ENCODE results near the gene SLC9B2.
"Not testable (repeated sequence)": the region's sequence is repeated elsewhere in the genome, so short reads cannot be mapped to it uniquely, and the experiment has no call there.

Gene SLC9B2

DNA sequence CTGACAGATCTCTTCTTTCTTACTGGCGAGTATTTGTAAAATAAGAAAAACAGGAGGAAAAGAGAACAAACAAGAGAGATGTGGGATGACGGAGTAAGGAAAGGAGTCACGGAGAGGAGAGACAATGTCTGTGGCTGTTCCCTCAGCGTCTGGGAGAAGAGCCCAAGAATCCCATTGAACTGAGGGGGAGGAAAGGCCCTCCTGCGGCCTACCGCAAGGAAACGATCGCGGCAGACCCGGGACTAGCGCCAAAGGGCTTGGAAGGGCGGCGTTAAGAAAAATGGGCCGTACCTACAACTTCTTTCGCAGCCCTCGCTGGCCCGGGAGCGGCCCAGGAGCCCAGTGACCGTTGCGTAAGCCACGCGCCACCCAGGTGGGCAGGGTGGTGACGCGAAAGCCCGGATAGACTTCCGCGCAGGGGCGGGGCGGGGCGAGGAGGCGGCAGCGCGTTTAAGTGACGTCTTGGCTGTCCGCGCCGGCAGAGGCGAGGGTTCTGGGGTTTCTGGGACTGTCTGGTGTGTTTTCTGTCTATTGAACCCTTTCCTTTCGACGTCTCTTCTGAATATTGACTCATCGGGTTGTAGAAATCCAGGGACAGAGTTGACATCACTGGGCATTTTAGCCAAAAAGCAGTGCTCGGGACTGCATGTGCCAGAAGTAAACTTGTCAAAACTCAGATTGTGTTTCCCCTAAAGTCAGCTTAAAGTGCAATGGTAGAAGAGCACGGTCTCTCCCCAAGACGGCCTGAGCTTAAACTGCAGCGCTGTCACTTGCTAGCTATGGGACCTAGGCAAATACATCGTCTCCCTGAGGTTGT is 57.0 kb downstream of the SLC9B2 start, which contains the start of gene SLC9B1:
TSS of gene SLC9B1 (minus strand) at position 398 of the 817 bp plus-strand sequence. CDS start 27,994 bp downstream, outside the sequence.
- H3K9me3 ChIP-seq (ENCODE audit: control insufficient read depth, insufficient read depth, low read length) = no peaks in the 10 kb centered on the region
- no peaks in the 10 kb centered on the region for H3K36me3 ChIP-seq (ENCODE audit: control insufficient read depth, insufficient read depth, low read length)
- H3K4me3 ChIP-seq (ENCODE audit: low read length) = peak within 1 kb of the TSS; percentile 37; the same call in 1 of the 2 replicates
- H3K27ac ChIP-seq (ENCODE audit: low read length) = no peak within 1 kb of the TSS
- H3K27me3 ChIP-seq (ENCODE audit: control insufficient read depth, insufficient read depth, low read length) = no peaks in the 10 kb centered on the region
- no CpG with 5 or more reads among the region's 46 CpGs for WGBS (ENCODE audit: insufficient coverage, insufficient read length)
- peak; percentile 82 for DNase-seq (ENCODE audit: low read depth, low spot score)
- H3K4me1 ChIP-seq (ENCODE audit: control insufficient read depth, insufficient read depth, low read length) = peaks cover 3% of the 10 kb centered on the region; the same call in 1 of the 2 replicates

DNA sequence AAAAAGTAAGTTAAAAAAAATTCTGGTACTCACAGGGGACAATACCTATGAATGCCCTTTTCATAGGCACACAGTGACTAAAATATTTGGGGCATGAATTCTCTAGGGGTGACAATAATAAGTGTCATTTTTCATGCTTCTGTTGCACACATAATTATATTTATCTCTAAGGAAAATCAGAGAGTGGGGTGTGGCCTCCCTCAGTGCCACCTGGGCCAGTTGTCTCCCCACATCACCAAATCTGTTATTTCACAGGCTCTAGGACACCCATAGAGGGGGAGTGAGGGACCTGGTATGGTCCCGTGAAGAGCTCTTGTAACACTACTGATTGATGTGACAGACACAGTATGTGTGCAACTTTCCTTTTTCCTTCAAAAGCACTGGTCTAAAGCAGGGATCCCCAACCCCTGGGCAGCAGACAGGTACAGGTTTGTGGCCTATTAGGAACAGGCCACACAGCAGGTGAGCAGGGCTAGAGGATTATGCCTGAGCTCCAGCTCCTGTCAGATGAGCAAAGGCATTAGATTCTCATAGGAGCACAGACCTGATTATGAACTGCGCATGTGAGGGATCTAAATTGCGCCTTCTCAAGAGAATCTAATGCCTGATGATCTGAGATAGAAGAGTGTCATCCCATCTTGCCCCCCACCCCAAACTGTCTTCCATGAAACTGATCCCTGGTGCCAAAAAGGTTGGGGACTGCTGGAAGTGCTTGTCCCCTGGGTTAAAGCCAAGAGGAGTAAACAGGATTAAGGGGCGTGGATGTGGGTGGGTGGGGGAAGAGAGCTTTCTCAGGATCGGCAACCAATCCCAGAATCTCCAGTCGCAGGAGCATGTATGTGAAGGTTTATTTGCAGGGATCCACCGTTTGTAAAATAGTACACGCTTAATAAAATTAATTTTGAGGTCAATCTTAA is 57.9 kb downstream of the SLC9B2 start:
- Histone ChIP-seq H3K36me3 (ENCODE audit: control insufficient read depth, insufficient read depth, low read length) (no peaks in the 10 kb centered on the region), H3K9me3 (ENCODE audit: control insufficient read depth, insufficient read depth, low read length) (no peaks in the 10 kb centered on the region), H3K4me1 (ENCODE audit: control insufficient read depth, insufficient read depth, low read length) (peaks cover 3% of the 10 kb centered on the region; the same call in 1 of the 2 replicates), H3K27me3 (ENCODE audit: control insufficient read depth, insufficient read depth, low read length) (no peaks in the 10 kb centered on the region), H3K27ac (ENCODE audit: low read length) (no peak overlapping the region), H3K4me3 (ENCODE audit: low read length) (peak overlapping the region; percentile 37; the same call in 1 of the 2 replicates)
- no CpG with 5 or more reads among the region's 8 CpGs for WGBS (ENCODE audit: insufficient coverage, insufficient read length)
- no peak for DNase-seq (ENCODE audit: low read depth, low spot score)

DNA sequence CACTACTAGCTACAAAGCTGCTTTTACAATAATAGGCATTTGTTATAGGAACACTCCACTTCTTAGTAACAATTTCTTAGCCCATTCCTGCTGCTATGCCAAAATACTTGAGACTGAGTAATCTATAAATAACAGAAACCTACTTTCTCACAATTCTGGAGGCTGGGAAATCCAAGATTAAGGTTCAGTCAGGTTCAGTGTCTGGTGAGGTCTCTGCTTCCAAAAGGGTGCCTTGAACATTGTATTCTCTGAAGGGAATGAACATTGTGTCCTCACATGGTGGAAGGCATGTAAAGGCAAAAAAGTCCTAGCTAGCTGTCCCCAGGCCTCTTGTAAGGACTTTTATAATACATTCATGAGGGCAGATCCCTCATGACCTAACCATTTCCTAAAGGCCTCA is 64.0 kb downstream of the SLC9B2 start:
- DNase-seq (ENCODE audit: low read depth, low spot score) = no peak
- Histone ChIP-seq H3K36me3 (ENCODE audit: control insufficient read depth, insufficient read depth, low read length) (no peaks in the 10 kb centered on the region), H3K9me3 (ENCODE audit: control insufficient read depth, insufficient read depth, low read length) (no peaks in the 10 kb centered on the region), H3K27me3 (ENCODE audit: control insufficient read depth, insufficient read depth, low read length) (no peaks in the 10 kb centered on the region), H3K27ac (ENCODE audit: low read length) (no peak overlapping the region), H3K4me3 (ENCODE audit: low read length) (no peak overlapping the region), H3K4me1 (ENCODE audit: control insufficient read depth, insufficient read depth, low read length) (no peaks in the 10 kb centered on the region)

DNA sequence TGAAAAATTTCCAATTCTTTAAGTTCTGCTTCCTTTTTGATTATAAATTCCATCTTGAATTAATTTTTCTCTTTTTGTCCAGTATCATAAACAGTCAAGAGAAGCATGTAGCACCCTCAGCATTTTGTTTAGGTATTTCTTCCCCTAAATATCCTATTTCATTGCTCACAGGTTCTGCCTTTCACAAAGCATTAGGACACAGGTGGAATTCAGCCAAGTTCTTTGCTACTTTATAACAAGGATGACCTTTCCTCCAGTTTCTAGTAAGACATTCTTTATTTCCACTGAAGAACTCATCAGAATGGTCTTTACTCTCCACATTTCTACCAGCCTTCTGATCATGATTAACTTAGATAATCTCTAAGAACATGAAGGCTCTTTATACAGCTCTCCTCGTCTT is 64.5 kb downstream of the SLC9B2 start:
- no peak for DNase-seq (ENCODE audit: low read depth, low spot score)
- Histone ChIP-seq H3K4me3 (ENCODE audit: low read length) (no peak overlapping the region), H3K27me3 (ENCODE audit: control insufficient read depth, insufficient read depth, low read length) (no peaks in the 10 kb centered on the region), H3K4me1 (ENCODE audit: control insufficient read depth, insufficient read depth, low read length) (no peaks in the 10 kb centered on the region), H3K9me3 (ENCODE audit: control insufficient read depth, insufficient read depth, low read length) (no peaks in the 10 kb centered on the region), H3K27ac (ENCODE audit: low read length) (no peak overlapping the region), H3K36me3 (ENCODE audit: control insufficient read depth, insufficient read depth, low read length) (no peaks in the 10 kb centered on the region)
- WGBS (ENCODE audit: insufficient coverage, insufficient read length) = no CpG with 5 or more reads among the region's 1 CpG

DNA sequence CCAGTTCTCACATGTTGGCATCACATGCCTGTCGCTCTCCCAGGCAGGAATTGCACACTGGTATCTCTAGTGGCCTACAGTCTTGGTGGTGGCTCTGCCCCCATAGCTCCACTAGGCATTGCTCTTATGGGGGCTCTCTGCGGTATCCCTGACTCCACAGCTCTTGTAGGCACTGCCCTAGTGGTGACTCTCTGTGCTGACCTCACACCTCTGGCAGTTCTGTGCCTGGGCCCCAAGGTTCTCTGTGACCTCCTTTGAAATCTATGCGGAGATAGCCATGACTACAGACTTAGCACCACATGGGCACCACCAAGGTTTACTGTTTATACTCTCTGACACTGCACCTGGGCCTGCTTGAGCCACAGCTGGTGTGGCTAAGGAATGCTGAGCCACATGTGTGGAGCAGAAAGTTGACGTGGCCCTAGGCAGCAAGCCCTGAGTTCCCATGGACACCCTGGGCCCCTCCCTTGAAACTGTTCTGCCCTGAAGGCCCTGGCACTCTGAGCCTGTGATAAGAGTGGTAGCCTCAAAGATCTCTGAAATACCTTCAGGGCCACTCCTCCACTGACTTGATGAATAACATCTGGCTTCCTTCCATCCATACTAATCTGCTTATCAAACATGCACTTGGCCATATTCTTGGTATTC is 65.1 kb downstream of the SLC9B2 start:
- Histone ChIP-seq H3K27ac (ENCODE audit: low read length) (no peak overlapping the region), H3K4me3 (ENCODE audit: low read length) (no peak overlapping the region), H3K36me3 (ENCODE audit: control insufficient read depth, insufficient read depth, low read length) (no peaks in the 10 kb centered on the region), H3K4me1 (ENCODE audit: control insufficient read depth, insufficient read depth, low read length) (no peaks in the 10 kb centered on the region), H3K9me3 (ENCODE audit: control insufficient read depth, insufficient read depth, low read length) (no peaks in the 10 kb centered on the region), H3K27me3 (ENCODE audit: control insufficient read depth, insufficient read depth, low read length) (no peaks in the 10 kb centered on the region)
- no CpG with 5 or more reads among the region's 4 CpGs for WGBS (ENCODE audit: insufficient coverage, insufficient read length)
- DNase-seq (ENCODE audit: low read depth, low spot score) = no peak

DNA sequence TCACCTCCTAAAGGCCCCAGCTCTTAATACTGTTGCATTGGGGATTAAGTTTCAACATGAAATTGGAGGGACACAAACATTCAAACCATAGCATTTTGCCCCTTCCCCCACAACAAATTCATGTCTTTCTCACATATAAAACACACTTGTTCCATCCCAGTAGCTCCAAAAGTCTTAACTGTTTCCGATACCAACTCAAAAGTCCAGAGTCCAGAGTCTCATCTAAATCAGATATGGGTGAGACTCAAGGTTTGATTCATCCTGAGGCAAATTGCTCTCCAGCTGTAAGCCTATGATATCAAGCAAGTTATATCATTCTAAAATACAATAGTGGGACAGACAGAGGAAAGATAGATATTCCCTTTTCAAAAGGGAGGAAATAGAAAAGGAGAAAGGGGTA is 65.8 kb downstream of the SLC9B2 start:
- H3K36me3 ChIP-seq (ENCODE audit: control insufficient read depth, insufficient read depth, low read length) = no peaks in the 10 kb centered on the region
- DNase-seq (ENCODE audit: low read depth, low spot score) = no peak
- no CpG with 5 or more reads among the region's 1 CpG for WGBS (ENCODE audit: insufficient coverage, insufficient read length)
- no peaks in the 10 kb centered on the region for H3K27me3 ChIP-seq (ENCODE audit: control insufficient read depth, insufficient read depth, low read length)
- H3K4me1 ChIP-seq (ENCODE audit: control insufficient read depth, insufficient read depth, low read length) = no peaks in the 10 kb centered on the region
- no peaks in the 10 kb centered on the region for H3K9me3 ChIP-seq (ENCODE audit: control insufficient read depth, insufficient read depth, low read length)
- no peak overlapping the region for H3K27ac ChIP-seq (ENCODE audit: low read length)
- no peak overlapping the region for H3K4me3 ChIP-seq (ENCODE audit: low read length)

DNA sequence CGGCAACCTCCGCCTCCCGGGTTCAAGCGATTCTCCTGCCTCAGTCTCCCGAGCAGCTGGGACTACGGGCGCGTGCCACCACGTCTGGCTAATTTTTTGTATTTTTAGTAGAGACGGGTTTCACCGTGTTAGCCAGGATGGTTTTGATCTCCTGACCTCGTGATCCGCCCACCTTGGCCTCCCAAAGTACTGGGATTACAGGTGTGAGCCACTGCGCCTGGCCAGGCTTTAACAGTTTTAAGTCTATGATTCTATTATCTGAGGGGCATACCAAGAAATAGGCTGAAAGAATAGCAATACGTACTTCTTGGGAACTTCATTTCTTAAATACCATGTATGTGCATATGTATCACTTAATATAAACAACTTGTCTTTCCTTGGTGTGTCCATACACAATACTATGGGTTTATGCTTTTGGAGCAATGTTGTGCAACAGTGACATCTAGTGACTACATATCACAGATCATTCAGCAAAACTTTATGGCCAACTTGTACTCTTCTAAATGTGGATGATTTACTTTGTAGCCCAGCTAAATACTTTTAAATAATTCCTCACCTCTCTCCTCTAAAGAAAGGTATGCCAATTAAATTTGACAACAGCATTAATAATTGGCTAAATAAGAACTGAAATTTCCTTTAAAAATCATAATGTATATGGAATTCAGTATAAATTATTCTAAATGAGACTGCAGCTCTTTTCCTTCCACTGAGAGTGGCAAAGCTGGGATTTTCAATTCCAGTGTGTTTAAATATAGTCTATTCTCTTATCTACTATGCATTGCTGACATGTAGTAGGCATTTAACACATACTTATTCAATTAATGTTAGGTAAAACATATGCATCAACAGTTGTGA is 67.5 kb downstream of the SLC9B2 start:
- H3K4me1 ChIP-seq (ENCODE audit: control insufficient read depth, insufficient read depth, low read length) = no peaks in the 10 kb centered on the region
- no peak overlapping the region for H3K27ac ChIP-seq (ENCODE audit: low read length)
- no peaks in the 10 kb centered on the region for H3K36me3 ChIP-seq (ENCODE audit: control insufficient read depth, insufficient read depth, low read length)
- H3K9me3 ChIP-seq (ENCODE audit: control insufficient read depth, insufficient read depth, low read length) = no peaks in the 10 kb centered on the region
- no CpG with 5 or more reads among the region's 15 CpGs for WGBS (ENCODE audit: insufficient coverage, insufficient read length)
- DNase-seq (ENCODE audit: low read depth, low spot score) = peak; percentile 45
- no peak overlapping the region for H3K4me3 ChIP-seq (ENCODE audit: low read length)
- no peaks in the 10 kb centered on the region for H3K27me3 ChIP-seq (ENCODE audit: control insufficient read depth, insufficient read depth, low read length)

DNA sequence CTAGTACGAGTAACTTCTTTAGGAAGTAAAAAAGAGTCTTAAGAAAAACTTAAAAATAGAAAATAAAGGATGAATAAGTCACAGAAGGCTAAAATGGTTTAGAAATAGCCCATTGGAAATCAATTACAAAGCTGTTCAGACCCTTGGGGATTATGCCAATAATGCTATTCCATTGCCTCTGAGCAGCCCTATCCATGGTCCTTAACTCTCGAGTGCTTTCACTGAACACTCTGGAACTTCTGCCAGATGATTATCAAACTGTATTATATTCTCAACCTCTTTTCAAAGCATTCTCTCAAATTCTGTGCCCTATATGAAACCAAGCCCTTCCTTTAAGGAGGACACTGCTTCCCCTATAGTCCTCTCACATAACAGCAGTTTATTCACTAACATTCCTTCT is 74.0 kb downstream of the SLC9B2 start:
- WGBS (ENCODE audit: insufficient coverage, insufficient read length) = no CpG with 5 or more reads among the region's 2 CpGs
- no peaks in the 10 kb centered on the region for H3K27me3 ChIP-seq (ENCODE audit: control insufficient read depth, insufficient read depth, low read length)
- H3K4me3 ChIP-seq (ENCODE audit: low read length) = no peak overlapping the region
- no peak for DNase-seq (ENCODE audit: low read depth, low spot score)
- no peaks in the 10 kb centered on the region for H3K9me3 ChIP-seq (ENCODE audit: control insufficient read depth, insufficient read depth, low read length)
- H3K36me3 ChIP-seq (ENCODE audit: control insufficient read depth, insufficient read depth, low read length) = no peaks in the 10 kb centered on the region
- no peaks in the 10 kb centered on the region for H3K4me1 ChIP-seq (ENCODE audit: control insufficient read depth, insufficient read depth, low read length)
- H3K27ac ChIP-seq (ENCODE audit: low read length) = no peak overlapping the region

DNA sequence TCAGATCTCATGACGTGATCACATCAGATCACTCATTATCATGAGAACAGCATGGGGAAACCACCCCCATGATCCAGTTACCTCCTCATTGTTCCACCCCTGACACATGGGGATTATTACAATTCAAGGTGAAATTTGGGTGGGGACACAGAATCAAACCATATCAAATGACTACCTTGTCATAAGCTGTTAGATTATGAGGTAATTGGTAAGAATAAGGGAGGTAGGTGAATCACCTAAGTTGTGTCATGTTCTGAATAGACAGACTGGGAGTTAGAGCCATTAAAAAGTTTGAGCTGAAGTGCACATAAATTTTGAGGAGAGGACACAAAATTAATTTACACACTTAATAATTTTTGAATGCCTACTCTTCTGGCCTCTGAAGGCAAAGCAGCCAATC is 81.8 kb downstream of the SLC9B2 start:
- H3K9me3 ChIP-seq (ENCODE audit: control insufficient read depth, insufficient read depth, low read length) = no peaks in the 10 kb centered on the region
- WGBS (ENCODE audit: insufficient coverage, insufficient read length) = no CpG with 5 or more reads among the region's 1 CpG

DNA sequence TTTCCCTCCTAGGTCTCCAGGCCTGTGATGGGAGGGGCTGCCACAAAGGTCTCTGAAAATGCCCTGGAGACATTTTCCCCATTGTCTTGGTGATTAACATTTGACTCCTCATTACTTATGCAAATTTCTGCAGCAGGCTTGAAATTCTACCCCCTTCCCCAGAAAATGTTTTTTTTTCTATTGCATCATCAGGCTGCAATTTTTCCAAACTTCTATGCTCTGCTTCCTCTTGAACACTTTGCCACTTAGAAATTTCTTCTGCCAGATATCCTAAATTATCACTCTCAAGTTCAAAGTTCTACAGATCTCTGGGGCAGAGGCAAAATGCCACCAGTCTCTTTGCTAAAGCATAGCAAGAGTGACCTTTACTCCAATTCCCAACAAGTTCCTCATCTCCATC is 82.6 kb downstream of the SLC9B2 start:
- H3K27me3 ChIP-seq (ENCODE audit: control insufficient read depth, insufficient read depth, low read length); H3K4me1 ChIP-seq (ENCODE audit: control insufficient read depth, insufficient read depth, low read length); H3K27ac ChIP-seq (ENCODE audit: low read length); H3K4me3 ChIP-seq (ENCODE audit: low read length); DNase-seq (ENCODE audit: low read depth, low spot score); H3K9me3 ChIP-seq (ENCODE audit: control insufficient read depth, insufficient read depth, low read length); H3K36me3 ChIP-seq (ENCODE audit: control insufficient read depth, insufficient read depth, low read length): not testable (repeated sequence)

More for the DNA sequence above, 81.8 kb downstream of the SLC9B2 start:
- Histone ChIP-seq H3K4me3 (ENCODE audit: low read length) (no peak overlapping the region), H3K4me1 (ENCODE audit: control insufficient read depth, insufficient read depth, low read length) (no peaks in the 10 kb centered on the region), H3K36me3 (ENCODE audit: control insufficient read depth, insufficient read depth, low read length) (no peaks in the 10 kb centered on the region), H3K27me3 (ENCODE audit: control insufficient read depth, insufficient read depth, low read length) (no peaks in the 10 kb centered on the region), H3K27ac (ENCODE audit: low read length) (no peak overlapping the region)
- no peak for DNase-seq (ENCODE audit: low read depth, low spot score)
